K562 (cell line): ENCODE measurements around the gene RREB1. TPM values are rescaled to one million over a fixed set of nuclear protein-coding genes. Genes with fewer than 3 reads are reported as not detected.

Source experiments
- ATF1 ChIP-seq, 2 experiments: fragments of 450-650 bp in 1 of 2; IDR thresholded peaks; 2 replicates each; pipeline ENCODE4 v1.6.1; 2016; ENCODE audit warnings: missing compliant biosample characterization in 1 of 2, missing genetic modification characterization in 1 of 2
- CBX8 ChIP-seq: fragments of 200-600 bp; sonication (generic); IDR thresholded peaks from 2 replicates; pipeline ENCODE4 v1.6.1; 2012; ENCODE audit warnings: borderline replicate concordance, mixed run types, low read depth, mild to moderate bottlenecking, moderate library complexity, mixed read lengths, low read length, control low read depth, inconsistent platforms; ENCODE audit not compliant: poor library complexity, severe bottlenecking; ENCODE audit errors: extremely low read depth
- CTBP1 ChIP-seq: fragments of 450-650 bp; IDR thresholded peaks from 2 replicates; pipeline ENCODE4 v1.6.1; 2016; ENCODE audit warnings: borderline replicate concordance
- CTCFL ChIP-seq: IDR thresholded peaks from 2 replicates; pipeline ENCODE4 v1.6.1; 2011; ENCODE audit warnings: borderline replicate concordance, low read depth, mild to moderate bottlenecking, moderate library complexity, low read length; ENCODE audit not compliant: insufficient read depth, poor library complexity, severe bottlenecking
- E2F3 ChIP-seq: fragments of 250-450 bp; sonication (Bioruptor Pico); IDR thresholded peaks from 2 replicates; pipeline ENCODE4 v1.4.0; 2020; ENCODE audit warnings: mild to moderate bottlenecking
- ELF2 ChIP-seq: fragments of 250-450 bp; sonication (Bioruptor Pico); IDR thresholded peaks from 2 replicates; pipeline ENCODE4 v1.5.0; 2021; ENCODE audit warnings: mild to moderate bottlenecking
- GATAD2A ChIP-seq: fragments of 450-650 bp; IDR thresholded peaks from 2 replicates; pipeline ENCODE4 v1.6.1; 2017
- HDGF ChIP-seq: fragments of 450-650 bp; IDR thresholded peaks from 2 replicates; pipeline ENCODE4 v1.6.1; 2016
- HNRNPUL1 ChIP-seq: fragments of 200-400 bp; formaldehyde crosslinking; IDR thresholded peaks from 2 replicates; pipeline ENCODE4 v1.6.1; 2017; ENCODE audit warnings: low read length
- HSF4 ChIP-seq: fragments of 250-450 bp; sonication (Bioruptor Pico); IDR thresholded peaks from 2 replicates; pipeline ENCODE4 v2.1.2; 2022; ENCODE audit warnings: mild to moderate bottlenecking, moderate library complexity, borderline replicate concordance
- KAT2B ChIP-seq: IDR thresholded peaks from one replicate; pipeline ENCODE4 v1.6.1; 2012; ENCODE audit warnings: low read depth, mild to moderate bottlenecking, control low read depth, inconsistent platforms, low read length, moderate library complexity
- NCOA2 ChIP-seq, 2 experiments: fragments of 450-650 bp; IDR thresholded peaks; 2 replicates each; pipeline ENCODE4 v1.6.1; 2018; ENCODE audit warnings: mild to moderate bottlenecking in 2 of 2, moderate library complexity in 1 of 2; ENCODE audit not compliant: partially characterized antibody in 2 of 2
- NFYB ChIP-seq: IDR thresholded peaks from 2 replicates; pipeline ENCODE4 v1.6.1; 2011; ENCODE audit warnings: mild to moderate bottlenecking, moderate library complexity; ENCODE audit not compliant: insufficient read length; ENCODE audit errors: extremely low read depth
- PML ChIP-seq: IDR thresholded peaks from 2 replicates; pipeline ENCODE4 v1.6.1; 2012; ENCODE audit warnings: low read length, inconsistent platforms
- TAF7 ChIP-seq: fragments of 450-650 bp; IDR thresholded peaks from 2 replicates; pipeline ENCODE4 v1.6.1; 2016; ENCODE audit warnings: missing genetic modification characterization, missing compliant biosample characterization
- ZNF143 ChIP-seq: sonication (generic); formaldehyde crosslinking; IDR thresholded peaks from 2 replicates; pipeline ENCODE4 v1.9.0; 2022; ENCODE audit warnings: mild to moderate bottlenecking, missing genetic modification reagents
- ZNF280A ChIP-seq: fragments of 450-650 bp; IDR thresholded peaks from 2 replicates; pipeline ENCODE4 v1.6.1; 2018; ENCODE audit warnings: mild to moderate bottlenecking, low read depth; ENCODE audit not compliant: partially characterized antibody
- ZNF592 ChIP-seq: fragments of 450-650 bp; IDR thresholded peaks from 2 replicates; pipeline ENCODE4 v1.6.1; 2017; ENCODE audit warnings: antibody characterized with exemption, mild to moderate bottlenecking
- polyA plus RNA-seq, 8 experiments: library from polyadenylated mRNA; depleted of rRNA in 4 of 8; stranded (reverse) in 5 of 8; unstranded in 3 of 8; fragments of >200 nt; fragmentation: Nextera tagmentation in 2 of 8; fragmentation: Illumina TruSeq in 1 of 8; extraction: Ambion mirVana in 2 of 8; extraction: Trizol in 1 of 8; gene quantifications; 2 replicates each; pipeline versions ENCODE4 v1.2.1 to v1.2.3, GENCODE V29; 2011 to 2014; ENCODE audit warnings: inconsistent platforms in 1 of 8, missing spikeins in 1 of 8
- total RNA-seq, 7 experiments: library from RNA; depleted of rRNA in 6 of 7; stranded (reverse); fragments of >200 nt in 6 of 7; fragmentation: Illumina TruSeq in 2 of 7; extraction: Trizol in 2 of 7; gene quantifications; 2 replicates each; pipeline versions ENCODE4 v1.2.1 to v1.2.3, GENCODE V29; 2011 to 2021; ENCODE audit warnings: low replicate concordance in 1 of 7
- TF ChIP-seq, protein P1 (sequence below): sonication (generic); formaldehyde crosslinking; IDR thresholded peaks from 2 replicates; pipeline ENCODE4 v1.8.0; 2022; ENCODE audit warnings: missing genetic modification reagents, mild to moderate bottlenecking, moderate library complexity, borderline replicate concordance

RREB1 gene
- total and polyA plus RNA-seq, 9 of the 15 experiments (the other 6 are each of a cell fraction or from before 2014, with no cell fraction given), result 3.3 to 64.2 (median 19.3) TPM

DNA sequence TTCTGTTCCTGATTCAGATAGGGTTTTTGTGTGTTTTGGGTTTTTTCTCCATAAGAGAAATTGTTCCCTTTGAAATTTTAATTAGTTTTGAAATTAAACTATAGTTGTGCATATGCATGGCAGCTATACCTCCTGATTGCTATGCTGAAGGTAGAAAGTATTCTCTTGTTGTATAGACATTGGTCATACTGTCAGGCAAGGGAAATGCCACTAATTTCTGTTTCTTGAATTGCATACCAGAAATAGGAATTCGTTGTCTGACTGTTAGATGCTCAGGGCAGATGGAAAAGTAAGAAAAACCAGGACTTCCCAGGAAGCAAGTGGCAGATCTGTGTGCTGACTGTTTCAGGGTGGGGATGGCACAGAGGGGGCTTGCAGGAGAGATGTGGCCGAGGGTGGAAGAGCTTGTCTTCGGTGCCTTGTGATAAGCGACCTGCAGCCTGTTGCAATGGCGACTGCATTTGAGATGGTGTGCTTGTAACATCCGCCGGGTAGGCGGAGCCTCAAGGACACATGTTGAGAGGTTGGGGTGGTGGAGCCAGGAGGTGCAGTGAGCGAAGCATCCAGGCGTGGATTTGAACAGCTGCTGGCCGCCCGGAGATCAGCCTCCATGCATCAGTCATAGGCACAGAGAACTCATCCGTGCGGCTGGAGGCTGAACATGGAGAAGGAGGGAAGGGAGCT is 42.8 kb downstream of the RREB1 start (continued):
- no peak for TF ChIP-seq ZNF280A
- TF ChIP-seq E2F3 (CRISPR knock-in tag), result no peak
- no peak for TF ChIP-seq CBX8
- TF ChIP-seq HSF4 (CRISPR knock-in tag), result no peak
- TF ChIP-seq NCOA2 (IDR thresholded peaks at IDR 0.05; ENCODE audit: partially characterized antibody in 2 of 2), result no peak
- TF ChIP-seq HDGF, result peak; percentile 90
- TF ChIP-seq PML, result no peak; the same call in 1 of the 2 replicates
- no peak for TF ChIP-seq CTCFL
- no peak for TF ChIP-seq ZNF143
- no peak for TF ChIP-seq NFYB
- peak; percentile 90 for TF ChIP-seq CTBP1
- no peak for TF ChIP-seq KAT2B
- TF ChIP-seq, protein P1, sequence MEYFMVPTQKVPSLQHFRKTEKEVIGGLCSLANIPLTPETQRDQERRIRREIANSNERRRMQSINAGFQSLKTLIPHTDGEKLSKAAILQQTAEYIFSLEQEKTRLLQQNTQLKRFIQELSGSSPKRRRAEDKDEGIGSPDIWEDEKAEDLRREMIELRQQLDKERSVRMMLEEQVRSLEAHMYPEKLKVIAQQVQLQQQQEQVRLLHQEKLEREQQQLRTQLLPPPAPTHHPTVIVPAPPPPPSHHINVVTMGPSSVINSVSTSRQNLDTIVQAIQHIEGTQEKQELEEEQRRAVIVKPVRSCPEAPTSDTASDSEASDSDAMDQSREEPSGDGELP (CRISPR knock-in tag), result peak; percentile 99
- TF ChIP-seq ATF1 (CRISPR knock-in tag; IDR thresholded peaks at IDR 0.05), result no peak
- TF ChIP-seq ATF1 (tag; IDR thresholded peaks at IDR 0.05), result 0 out of 2 replicates have a peak, but pooled peaks have one; percentile 47
- TF ChIP-seq TAF7 (tag), result 0 out of 2 replicates have a peak, but pooled peaks have one; percentile 29
- no peak for TF ChIP-seq GATAD2A
- no peak for TF ChIP-seq HNRNPUL1
- TF ChIP-seq ELF2 (CRISPR knock-in tag), result no peak
- peak; percentile 88 for TF ChIP-seq ZNF592
